DMS79 (cell line): Measurements from ENCODE around the gene MYRFL.
"Not testable (repeated sequence)": the region's sequence is repeated elsewhere in the genome, so short reads cannot be mapped to it uniquely, and the experiment has no call there.

Source experiments
- DNase-seq: peaks from one replicate; lab custom pipeline; 2025; lab: John Stamatoyannopoulos, UW

MYRFL gene

GRCh38 chr12:69843608-69844007 is 18.6 kb downstream of the MYRFL start:
- DNase-seq = no peak

- no peak for DNase-seq
Measured at GRCh38 chr12:69844416-69844815, 19.4 kb downstream of the MYRFL start.

- no peak for DNase-seq
Measured at GRCh38 chr12:69844836-69845235, 19.8 kb downstream of the MYRFL start.

- DNase-seq = no peak
Measured at GRCh38 chr12:69846976-69847375, 21.9 kb downstream of the MYRFL start.

GRCh38 chr12:69851976-69852375 is 26.9 kb downstream of the MYRFL start:
- no peak for DNase-seq

- not testable (repeated sequence) for DNase-seq
Measured at GRCh38 chr12:69853176-69853961, 28.3 kb downstream of the MYRFL start.

- no peak for DNase-seq
Measured at GRCh38 chr12:69866698-69867097, 41.7 kb downstream of the MYRFL start.

GRCh38 chr12:69868695-69869094 is 43.7 kb downstream of the MYRFL start:
- no peak for DNase-seq

- DNase-seq = no peak
Measured at GRCh38 chr12:69872804-69873203, 47.8 kb downstream of the MYRFL start.

GRCh38 chr12:69873429-69873828 is 48.4 kb downstream of the MYRFL start:
- DNase-seq = no peak

GRCh38 chr12:69874606-69875005 is 49.6 kb downstream of the MYRFL start:
- DNase-seq = no peak

GRCh38 chr12:69875416-69875935 is 50.4 kb downstream of the MYRFL start:
- no peak for DNase-seq

- no peak for DNase-seq
Measured at GRCh38 chr12:69879007-69879960, 54.3 kb downstream of the MYRFL start.

- DNase-seq = no peak
Measured at GRCh38 chr12:69880571-69880970, 55.5 kb downstream of the MYRFL start.

GRCh38 chr12:69881771-69882170 is 56.7 kb downstream of the MYRFL start:
- DNase-seq = no peak

- DNase-seq = no peak
Measured at GRCh38 chr12:69884386-69884785, 59.4 kb downstream of the MYRFL start.

GRCh38 chr12:69885658-69886057 is 60.6 kb downstream of the MYRFL start:
- DNase-seq = no peak

- DNase-seq = no peak
Measured at GRCh38 chr12:69886109-69886508, 61.1 kb downstream of the MYRFL start.

- DNase-seq = peak; percentile 10
Measured at GRCh38 chr12:69886715-69887114, 61.7 kb downstream of the MYRFL start.

GRCh38 chr12:69888901-69889300 is 63.9 kb downstream of the MYRFL start:
- no peak for DNase-seq

GRCh38 chr12:69894800-69895383 is 69.9 kb downstream of the MYRFL start:
- no peak for DNase-seq

- DNase-seq = no peak
Measured at GRCh38 chr12:69896653-69897381, 71.8 kb downstream of the MYRFL start.
